PC-9 (cell line): ENCODE measurements around the gene CARHSP1. TPM values are rescaled to one million over a fixed set of nuclear protein-coding genes. Genes with fewer than 3 reads are reported as not detected.
A peak's percentile ranks its signal among the peaks of the same experiment; 100 is the strongest.

ENCODE experiments used
- BruUV-seq: library from RNA; stranded (reverse); fragments of 400-500 nt; replicated peaks from 2 replicates; lab custom pipeline; 2021; lab: Mats Ljungman, UMichigan
- CTCF ChIA-PET: fragments of 300-600 bp; sonication (Branson Sonifier 250); formaldehyde crosslinking; loops from one replicate; lab custom pipeline; 2022; ENCODE audit warnings: antibody characterized with exemption; lab: Charles Lee
- POLR2A ChIA-PET: fragments of 300-600 bp; sonication (Branson Sonifier 250); formaldehyde crosslinking; loops from one replicate; lab custom pipeline; 2022; ENCODE audit warnings: antibody characterized with exemption; ENCODE audit not compliant: unreplicated experiment; lab: Charles Lee
- DNase-seq, 2 experiments: peaks; one replicate each; pipeline versions ENCODE4 v3.0.0 to v3.0.0-alpha.2; 2015 to 2022; ENCODE audit warnings: mixed read lengths in 1 of 2
- H2AFZ ChIP-seq: fragments of 200-600 bp; sonication (generic); 2 replicates; pipeline ENCODE4 v1.8.1; 2017; ENCODE audit warnings: antibody characterized with exemption
- H3F3A ChIP-seq: fragments of 200-600 bp; sonication (generic); 2 replicates; pipeline ENCODE4 v1.8.1; 2017; ENCODE audit warnings: antibody characterized with exemption, mild to moderate bottlenecking, low read depth; ENCODE audit not compliant: insufficient read depth
- H3K27ac ChIP-seq: fragments of 200-600 bp; sonication (generic); 2 replicates; pipeline ENCODE4 v1.6.1; 2016; ENCODE audit warnings: mixed run types
- H3K27me3 ChIP-seq: fragments of 200-600 bp; sonication (generic); 2 replicates; pipeline ENCODE4 v1.6.1; 2016; ENCODE audit warnings: low read depth, mixed run types; ENCODE audit not compliant: insufficient read depth
- H3K36me3 ChIP-seq: fragments of 200-600 bp; sonication (generic); 2 replicates; pipeline ENCODE4 v1.6.1; 2016; ENCODE audit warnings: low read depth, mixed run types
- H3K4me1 ChIP-seq: fragments of 200-600 bp; sonication (generic); replicated peaks from 2 replicates; pipeline ENCODE4 v1.6.1; 2016; ENCODE audit warnings: mixed run types; ENCODE audit not compliant: insufficient read depth
- H3K4me2 ChIP-seq: fragments of 200-600 bp; sonication (generic); 2 replicates; pipeline ENCODE4 v1.6.1; 2017; ENCODE audit warnings: mixed run types
- H3K4me3 ChIP-seq: fragments of 200-600 bp; sonication (generic); 2 replicates; pipeline ENCODE4 v1.6.1; 2016; ENCODE audit warnings: mixed run types
- H3K79me2 ChIP-seq: fragments of 200-600 bp; sonication (generic); 2 replicates; pipeline ENCODE4 v1.6.1; 2017; ENCODE audit warnings: low read depth, mixed run types
- H3K9me2 ChIP-seq: fragments of 200-600 bp; sonication (generic); 2 replicates; pipeline ENCODE4 v1.8.1; 2017; ENCODE audit warnings: mild to moderate bottlenecking; ENCODE audit not compliant: insufficient read depth
- H3K9me3 ChIP-seq: fragments of 200-600 bp; sonication (generic); 2 replicates; pipeline ENCODE4 v1.8.1; 2016; ENCODE audit warnings: low read depth; ENCODE audit not compliant: insufficient read depth
- H4K20me1 ChIP-seq: fragments of 200-600 bp; sonication (generic); 2 replicates; pipeline ENCODE4 v1.8.1; 2017; ENCODE audit not compliant: insufficient read depth
- EZH2 ChIP-seq: fragments of 200-600 bp; sonication (generic); IDR thresholded peaks from 2 replicates; pipeline ENCODE4 v1.8.0; 2017; ENCODE audit warnings: antibody characterized with exemption, low read depth
- intact Hi-C: fragments of 100-400 bp; cut with micrococcal nuclease; formaldehyde crosslinking; loops from one replicate; pipeline ENCODE4 v1.10.0; 2022; ENCODE audit not compliant: unreplicated experiment
- total RNA-seq: library from RNA; stranded (reverse); gene quantifications from 2 replicates; pipeline ENCODE4 v1.2.3, GENCODE V29; 2021
- TF ChIP-seq, protein P1 (sequence below): fragments of 200-600 bp; sonication (generic); conservative IDR thresholded peaks from 2 replicates; pipeline ENCODE4 v1.6.1; 2017; ENCODE audit warnings: mixed run types, antibody characterized with exemption, mild to moderate bottlenecking, moderate library complexity

The CARHSP1 gene
- total RNA-seq, 1 experiment from 2014 or later, result 179 TPM

- no peaks in the 10 kb centered on the region for H3K9me3 ChIP-seq
- no peaks in the 10 kb centered on the region for H3K9me2 ChIP-seq
- POLR2A ChIA-PET, result no interaction called here
- peaks cover 42% of the 10 kb centered on the region for H3F3A ChIP-seq
- H3K79me2 ChIP-seq, result peaks cover 25% of the 10 kb centered on the region
- H3K36me3 ChIP-seq, result peaks cover 20% of the 10 kb centered on the region; the same call in 1 of the 2 replicates
- no peak overlapping the region for H3K4me2 ChIP-seq
- DNase-seq, result no peak
- TF ChIP-seq EZH2, result no peak
- TF ChIP-seq, protein P1, sequence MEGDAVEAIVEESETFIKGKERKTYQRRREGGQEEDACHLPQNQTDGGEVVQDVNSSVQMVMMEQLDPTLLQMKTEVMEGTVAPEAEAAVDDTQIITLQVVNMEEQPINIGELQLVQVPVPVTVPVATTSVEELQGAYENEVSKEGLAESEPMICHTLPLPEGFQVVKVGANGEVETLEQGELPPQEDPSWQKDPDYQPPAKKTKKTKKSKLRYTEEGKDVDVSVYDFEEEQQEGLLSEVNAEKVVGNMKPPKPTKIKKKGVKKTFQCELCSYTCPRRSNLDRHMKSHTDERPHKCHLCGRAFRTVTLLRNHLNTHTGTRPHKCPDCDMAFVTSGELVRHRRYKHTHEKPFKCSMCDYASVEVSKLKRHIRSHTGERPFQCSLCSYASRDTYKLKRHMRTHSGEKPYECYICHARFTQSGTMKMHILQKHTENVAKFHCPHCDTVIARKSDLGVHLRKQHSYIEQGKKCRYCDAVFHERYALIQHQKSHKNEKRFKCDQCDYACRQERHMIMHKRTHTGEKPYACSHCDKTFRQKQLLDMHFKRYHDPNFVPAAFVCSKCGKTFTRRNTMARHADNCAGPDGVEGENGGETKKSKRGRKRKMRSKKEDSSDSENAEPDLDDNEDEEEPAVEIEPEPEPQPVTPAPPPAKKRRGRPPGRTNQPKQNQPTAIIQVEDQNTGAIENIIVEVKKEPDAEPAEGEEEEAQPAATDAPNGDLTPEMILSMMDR, result no peak
- H3K27me3 ChIP-seq, result no peaks in the 10 kb centered on the region
- no peak overlapping the region for H3K27ac ChIP-seq
- peaks cover 3% of the 10 kb centered on the region; the same call in 1 of the 2 replicates for H4K20me1 ChIP-seq
- H3K4me3 ChIP-seq, result no peak overlapping the region
- BruUV-seq, result no TSS peak
- H2AFZ ChIP-seq, result no peak overlapping the region
- CTCF ChIA-PET, result interaction anchor here (0.9 kb wide), 1 partner anchor 93 kb away, joined by 3 read pairs; no protein-coding TSS in a partner anchor
- intact Hi-C loops, result no loop called here
- peaks cover 33% of the 10 kb centered on the region for H3K4me1 ChIP-seq
Observed at GRCh38 chr16:8915722-8916301, 47.0 kb upstream of the CARHSP1 start.

- no peaks in the 10 kb centered on the region for H3K9me2 ChIP-seq
- peaks cover 44% of the 10 kb centered on the region for H3K4me1 ChIP-seq
- no peak overlapping the region for H2AFZ ChIP-seq
- ChIA-PET POLR2A (no interaction called here), CTCF (interaction anchor here (2.7 kb wide), 1 partner anchor 95 kb away, joined by 7 read pairs; no protein-coding TSS in a partner anchor)
- no peak overlapping the region for H3K4me2 ChIP-seq
- H3K27me3 ChIP-seq, result no peaks in the 10 kb centered on the region
- no TSS peak for BruUV-seq
- peaks cover 3% of the 10 kb centered on the region; the same call in 1 of the 2 replicates for H4K20me1 ChIP-seq
- DNase-seq, result no peak
- H3K9me3 ChIP-seq, result no peaks in the 10 kb centered on the region
- H3K36me3 ChIP-seq, result peaks cover 31% of the 10 kb centered on the region; the same call in 1 of the 2 replicates
- peaks cover 50% of the 10 kb centered on the region for H3F3A ChIP-seq
- no peak overlapping the region for H3K27ac ChIP-seq
- H3K79me2 ChIP-seq, result peaks cover 42% of the 10 kb centered on the region
- intact Hi-C loops, result no loop called here
- TF ChIP-seq EZH2, result no peak
- TF ChIP-seq, protein P1, result no peak
- H3K4me3 ChIP-seq, result no peak overlapping the region
Observed at GRCh38 chr16:8914098-8914497, 45.3 kb upstream of the CARHSP1 start.

GRCh38 chr16:8912793-8913192, 44.0 kb upstream of the CARHSP1 start:
- Histone ChIP-seq H3K4me2 (peak overlapping the region; percentile 11; the same call in 1 of the 2 replicates), H3K9me2 (no peaks in the 10 kb centered on the region), H3K4me1 (peaks cover 53% of the 10 kb centered on the region), H3F3A (peaks cover 57% of the 10 kb centered on the region), H3K9me3 (no peaks in the 10 kb centered on the region), H3K36me3 (peaks cover 40% of the 10 kb centered on the region), H3K79me2 (peaks cover 56% of the 10 kb centered on the region), H2AFZ (no peak overlapping the region), H4K20me1 (peaks cover 3% of the 10 kb centered on the region; the same call in 1 of the 2 replicates), H3K4me3 (no peak overlapping the region), H3K27me3 (no peaks in the 10 kb centered on the region), H3K27ac (peak overlapping the region; percentile 62)
- intact Hi-C loops, result no loop called here
- CTCF ChIA-PET, result interaction anchor here (0.6 to 2.7 kb wide), 4 partner anchors 92 to 340 kb away, joined by 3 to 7 read pairs (median 5); no protein-coding TSS in a partner anchor
- TF ChIP-seq EZH2, result no peak
- TF ChIP-seq, protein P1, result no peak
- BruUV-seq, result no TSS peak
- POLR2A ChIA-PET, result no interaction called here
- DNase-seq, result no peak
